K562 (cell line): ENCODE data around the gene OR9A2. TPM values are rescaled to one million over a fixed set of nuclear protein-coding genes. Genes with fewer than 3 reads are reported as not detected.

Experiments used
- ATF7 ChIP-seq: fragments of 450-650 bp; IDR thresholded peaks from 2 replicates; pipeline ENCODE4 v1.7.1; 2014; ENCODE audit warnings: mild to moderate bottlenecking, moderate library complexity
- BDP1 ChIP-seq: IDR thresholded peaks from 3 replicates; pipeline ENCODE4 v1.6.1; 2011; ENCODE audit not compliant: insufficient read length, insufficient read depth
- CC2D1A ChIP-seq: fragments of 450-650 bp; IDR thresholded peaks from 2 replicates; pipeline ENCODE4 v1.6.1; 2017; ENCODE audit warnings: mild to moderate bottlenecking
- L3MBTL2 ChIP-seq: fragments of 450-650 bp; IDR thresholded peaks from 2 replicates; pipeline ENCODE4 v1.6.1; 2016; ENCODE audit warnings: mild to moderate bottlenecking, moderate library complexity
- NFE2 ChIP-seq: IDR thresholded peaks from 2 replicates; pipeline ENCODE4 v1.6.1; 2014; ENCODE audit warnings: antibody characterized with exemption, low read depth
- PHF20 ChIP-seq: fragments of 450-650 bp; IDR thresholded peaks from 2 replicates; pipeline ENCODE4 v1.6.1; 2018; ENCODE audit not compliant: partially characterized antibody
- RAD21 ChIP-seq, 2 experiments: fragments of 250-450 bp in 1 of 2; fragments of 450-650 bp in 1 of 2; sonication (Bioruptor Pico) in 1 of 2; formaldehyde crosslinking in 1 of 2; IDR thresholded peaks in 1 of 2; conservative IDR thresholded peaks in 1 of 2; 2 replicates each; pipeline versions ENCODE4 v1.4.0 to v1.8.0; 2020 to 2022; ENCODE audit warnings: mild to moderate bottlenecking in 2 of 2, moderate library complexity in 1 of 2
- RFX5 ChIP-seq: IDR thresholded peaks from 2 replicates; pipeline ENCODE4 v1.6.1; 2011; ENCODE audit warnings: low read depth, mild to moderate bottlenecking, improper control_type of control experiment, low read length
- SMC3 ChIP-seq: conservative IDR thresholded peaks from 2 replicates; pipeline ENCODE4 v1.6.1; 2011; ENCODE audit warnings: low read depth, low read length, improper control_type of control experiment; ENCODE audit not compliant: insufficient read depth
- YY1 ChIP-seq, 3 experiments: IDR thresholded peaks; 2 replicates each; pipeline ENCODE4 v1.6.1; 2011; ENCODE audit warnings: low read length in 2 of 3, mild to moderate bottlenecking in 2 of 3, moderate library complexity in 2 of 3, borderline replicate concordance in 1 of 3, control low read depth in 1 of 3, low read depth in 1 of 3; ENCODE audit not compliant: insufficient read depth in 3 of 3, insufficient replicate concordance in 2 of 3, control insufficient read depth in 1 of 3, insufficient read length in 1 of 3; ENCODE audit errors: extremely low read depth in 1 of 3
- ZBTB8A ChIP-seq: fragments of 450-650 bp; IDR thresholded peaks from 2 replicates; pipeline ENCODE4 v1.6.1; 2018; ENCODE audit warnings: mild to moderate bottlenecking, moderate library complexity; ENCODE audit not compliant: partially characterized antibody
- ZNF561 ChIP-seq: fragments of 450-650 bp; formaldehyde crosslinking; conservative IDR thresholded peaks from 2 replicates; pipeline ENCODE4 v1.4.0; 2020; ENCODE audit warnings: mild to moderate bottlenecking, moderate library complexity
- polyA plus RNA-seq, 8 experiments: library from polyadenylated mRNA; depleted of rRNA in 4 of 8; stranded (reverse) in 5 of 8; unstranded in 3 of 8; fragments of >200 nt; fragmentation: Nextera tagmentation in 2 of 8; fragmentation: Illumina TruSeq in 1 of 8; extraction: Ambion mirVana in 2 of 8; extraction: Trizol in 1 of 8; gene quantifications; 2 replicates each; pipeline versions ENCODE4 v1.2.1 to v1.2.3, GENCODE V29; 2011 to 2014; ENCODE audit warnings: inconsistent platforms in 1 of 8, missing spikeins in 1 of 8
- total RNA-seq, 7 experiments: library from RNA; depleted of rRNA in 6 of 7; stranded (reverse); fragments of >200 nt in 6 of 7; fragmentation: Illumina TruSeq in 2 of 7; extraction: Trizol in 2 of 7; gene quantifications; 2 replicates each; pipeline versions ENCODE4 v1.2.1 to v1.2.3, GENCODE V29; 2011 to 2021; ENCODE audit warnings: low replicate concordance in 1 of 7
- TF ChIP-seq, protein P1 (sequence below), 3 experiments: IDR thresholded peaks in 2 of 3; conservative IDR thresholded peaks in 1 of 3; 2 replicates each; pipeline ENCODE4 v1.5.1; 2011 to 2012; ENCODE audit warnings: low read length in 3 of 3, mild to moderate bottlenecking in 3 of 3, control low read depth in 2 of 3, improper control_type of control experiment in 1 of 3, inconsistent platforms in 1 of 3, low read depth in 1 of 3, mixed read lengths in 1 of 3, moderate library complexity in 1 of 3; ENCODE audit not compliant: insufficient read depth in 2 of 3
- TF ChIP-seq, protein P2 (sequence below): IDR thresholded peaks from 2 replicates; pipeline ENCODE4 v1.6.1; 2012; ENCODE audit warnings: low read depth, low read length, improper control_type of control experiment, borderline replicate concordance
- TF ChIP-seq, protein P3 (sequence below): fragments of 250-450 bp; sonication (Bioruptor Pico); IDR thresholded peaks from 2 replicates; pipeline ENCODE4 v1.5.0; 2021; ENCODE audit warnings: mild to moderate bottlenecking, borderline replicate concordance
- TF ChIP-seq, protein P4 (sequence below): fragments of 450-650 bp; formaldehyde crosslinking; IDR thresholded peaks from 2 replicates; pipeline ENCODE4 v1.4.0; 2020; ENCODE audit warnings: mild to moderate bottlenecking, moderate library complexity
- TF ChIP-seq, protein P5 (sequence below): fragments of 450-650 bp; IDR thresholded peaks from 2 replicates; pipeline ENCODE4 v1.7.0; 2016; ENCODE audit warnings: borderline replicate concordance

Gene OR9A2
- total and polyA plus RNA-seq, 9 of the 15 experiments (the other 6 are each of a cell fraction or from before 2014, with no cell fraction given), result not detected

DNA sequence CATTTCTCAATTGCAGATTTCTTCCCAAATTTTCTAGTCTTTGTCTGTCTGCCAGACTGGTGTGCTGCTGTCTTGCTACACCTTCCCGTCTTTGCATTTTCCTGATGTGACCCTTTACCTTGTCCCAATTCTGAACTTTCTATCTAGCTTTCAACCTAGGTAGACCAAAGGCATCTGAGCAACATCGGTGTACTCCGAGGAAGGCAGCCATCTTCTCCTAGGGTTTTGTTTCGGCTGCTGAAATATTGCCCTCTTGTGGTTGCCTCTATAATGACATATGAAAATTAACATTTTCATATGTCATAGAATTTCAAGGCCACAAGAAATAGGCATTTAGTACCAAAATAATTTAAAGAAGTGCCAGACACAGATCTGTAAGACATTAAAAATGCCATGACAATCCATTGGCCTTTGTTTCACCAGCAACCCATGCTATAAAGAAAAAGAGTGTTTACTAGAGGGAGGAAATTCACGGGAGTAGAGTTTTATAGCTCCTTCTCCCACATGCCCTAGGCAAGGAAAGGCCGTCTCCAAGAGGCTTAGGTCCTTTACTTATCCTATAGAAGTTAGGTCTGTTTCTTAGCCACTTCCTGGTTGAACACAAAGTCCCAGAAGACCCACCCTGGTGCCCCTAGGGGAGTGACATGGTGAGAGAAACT, 23.4 kb downstream of the OR9A2 start (continued):
- TF ChIP-seq, protein P1, sequence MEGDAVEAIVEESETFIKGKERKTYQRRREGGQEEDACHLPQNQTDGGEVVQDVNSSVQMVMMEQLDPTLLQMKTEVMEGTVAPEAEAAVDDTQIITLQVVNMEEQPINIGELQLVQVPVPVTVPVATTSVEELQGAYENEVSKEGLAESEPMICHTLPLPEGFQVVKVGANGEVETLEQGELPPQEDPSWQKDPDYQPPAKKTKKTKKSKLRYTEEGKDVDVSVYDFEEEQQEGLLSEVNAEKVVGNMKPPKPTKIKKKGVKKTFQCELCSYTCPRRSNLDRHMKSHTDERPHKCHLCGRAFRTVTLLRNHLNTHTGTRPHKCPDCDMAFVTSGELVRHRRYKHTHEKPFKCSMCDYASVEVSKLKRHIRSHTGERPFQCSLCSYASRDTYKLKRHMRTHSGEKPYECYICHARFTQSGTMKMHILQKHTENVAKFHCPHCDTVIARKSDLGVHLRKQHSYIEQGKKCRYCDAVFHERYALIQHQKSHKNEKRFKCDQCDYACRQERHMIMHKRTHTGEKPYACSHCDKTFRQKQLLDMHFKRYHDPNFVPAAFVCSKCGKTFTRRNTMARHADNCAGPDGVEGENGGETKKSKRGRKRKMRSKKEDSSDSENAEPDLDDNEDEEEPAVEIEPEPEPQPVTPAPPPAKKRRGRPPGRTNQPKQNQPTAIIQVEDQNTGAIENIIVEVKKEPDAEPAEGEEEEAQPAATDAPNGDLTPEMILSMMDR (IDR thresholded peaks at IDR 0.05 in 2 of 3, conservative IDR thresholded peaks at IDR 0.05 in 1 of 3; ENCODE audit: insufficient read depth in 2 of 3, low read depth in 1 of 3, low read length in 3 of 3), result peak; percentile 82 to 96 (median 83)
- TF ChIP-seq, protein P2, sequence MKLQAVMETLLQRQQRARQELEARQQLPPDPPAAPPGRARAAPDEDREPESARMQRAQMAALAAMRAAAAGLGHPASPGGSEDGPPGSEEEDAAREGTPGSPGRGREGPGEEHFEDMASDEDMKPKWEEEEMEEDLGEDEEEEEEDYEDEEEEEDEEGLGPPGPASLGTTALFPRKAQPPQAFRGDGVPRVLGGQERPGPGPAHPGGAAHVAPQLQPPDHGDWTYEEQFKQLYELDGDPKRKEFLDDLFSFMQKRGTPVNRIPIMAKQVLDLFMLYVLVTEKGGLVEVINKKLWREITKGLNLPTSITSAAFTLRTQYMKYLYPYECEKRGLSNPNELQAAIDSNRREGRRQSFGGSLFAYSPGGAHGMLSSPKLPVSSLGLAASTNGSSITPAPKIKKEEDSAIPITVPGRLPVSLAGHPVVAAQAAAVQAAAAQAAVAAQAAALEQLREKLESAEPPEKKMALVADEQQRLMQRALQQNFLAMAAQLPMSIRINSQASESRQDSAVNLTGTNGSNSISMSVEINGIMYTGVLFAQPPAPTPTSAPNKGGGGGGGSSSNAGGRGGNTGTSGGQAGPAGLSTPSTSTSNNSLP, result peak; percentile 73; the same call in 1 of the 2 replicates
- TF ChIP-seq BDP1 (no peak), ZNF561 (CRISPR knock-in tag) (no peak), ATF7 (0 out of 2 replicates have a peak, but pooled peaks have one; percentile 15), RFX5 (no peak), PHF20 (peak; percentile 34), CC2D1A (peak; percentile 72), NFE2 (peak; percentile 31), YY1 (IDR thresholded peaks at IDR 0.05; ENCODE audit: borderline replicate concordance in 1 of 3, control insufficient read depth in 1 of 3, extremely low read depth in 1 of 3, insufficient read depth in 3 of 3, insufficient read length in 1 of 3, insufficient replicate concordance in 2 of 3, low read depth in 1 of 3, low read length in 2 of 3) (peak; percentile 64 to 93 (median 78)), L3MBTL2 (peak; percentile 43; the same call in 1 of the 2 replicates), SMC3 (peak; percentile 86), RAD21 (CRISPR knock-in tag; conservative IDR thresholded peaks at IDR 0.05 in 1 of 2, IDR thresholded peaks at IDR 0.05 in 1 of 2) (peak; percentile 87 to 88), ZBTB8A (no peak)
- TF ChIP-seq, protein P3, sequence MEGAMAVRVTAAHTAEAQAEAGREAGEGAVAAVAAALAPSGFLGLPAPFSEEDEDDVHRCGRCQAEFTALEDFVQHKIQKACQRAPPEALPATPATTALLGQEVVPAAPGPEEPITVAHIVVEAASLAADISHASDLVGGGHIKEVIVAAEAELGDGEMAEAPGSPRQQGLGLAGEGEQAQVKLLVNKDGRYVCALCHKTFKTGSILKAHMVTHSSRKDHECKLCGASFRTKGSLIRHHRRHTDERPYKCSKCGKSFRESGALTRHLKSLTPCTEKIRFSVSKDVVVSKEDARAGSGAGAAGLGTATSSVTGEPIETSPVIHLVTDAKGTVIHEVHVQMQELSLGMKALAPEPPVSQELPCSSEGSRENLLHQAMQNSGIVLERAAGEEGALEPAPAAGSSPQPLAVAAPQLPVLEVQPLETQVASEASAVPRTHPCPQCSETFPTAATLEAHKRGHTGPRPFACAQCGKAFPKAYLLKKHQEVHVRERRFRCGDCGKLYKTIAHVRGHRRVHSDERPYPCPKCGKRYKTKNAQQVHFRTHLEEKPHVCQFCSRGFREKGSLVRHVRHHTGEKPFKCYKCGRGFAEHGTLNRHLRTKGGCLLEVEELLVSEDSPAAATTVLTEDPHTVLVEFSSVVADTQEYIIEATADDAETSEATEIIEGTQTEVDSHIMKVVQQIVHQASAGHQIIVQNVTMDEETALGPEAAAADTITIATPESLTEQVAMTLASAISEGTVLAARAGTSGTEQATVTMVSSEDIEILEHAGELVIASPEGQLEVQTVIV (CRISPR knock-in tag), result 0 out of 2 replicates have a peak, but pooled peaks have one; percentile 33
- TF ChIP-seq, protein P4, sequence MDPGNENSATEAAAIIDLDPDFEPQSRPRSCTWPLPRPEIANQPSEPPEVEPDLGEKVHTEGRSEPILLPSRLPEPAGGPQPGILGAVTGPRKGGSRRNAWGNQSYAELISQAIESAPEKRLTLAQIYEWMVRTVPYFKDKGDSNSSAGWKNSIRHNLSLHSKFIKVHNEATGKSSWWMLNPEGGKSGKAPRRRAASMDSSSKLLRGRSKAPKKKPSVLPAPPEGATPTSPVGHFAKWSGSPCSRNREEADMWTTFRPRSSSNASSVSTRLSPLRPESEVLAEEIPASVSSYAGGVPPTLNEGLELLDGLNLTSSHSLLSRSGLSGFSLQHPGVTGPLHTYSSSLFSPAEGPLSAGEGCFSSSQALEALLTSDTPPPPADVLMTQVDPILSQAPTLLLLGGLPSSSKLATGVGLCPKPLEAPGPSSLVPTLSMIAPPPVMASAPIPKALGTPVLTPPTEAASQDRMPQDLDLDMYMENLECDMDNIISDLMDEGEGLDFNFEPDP, result no peak
- TF ChIP-seq, protein P5, sequence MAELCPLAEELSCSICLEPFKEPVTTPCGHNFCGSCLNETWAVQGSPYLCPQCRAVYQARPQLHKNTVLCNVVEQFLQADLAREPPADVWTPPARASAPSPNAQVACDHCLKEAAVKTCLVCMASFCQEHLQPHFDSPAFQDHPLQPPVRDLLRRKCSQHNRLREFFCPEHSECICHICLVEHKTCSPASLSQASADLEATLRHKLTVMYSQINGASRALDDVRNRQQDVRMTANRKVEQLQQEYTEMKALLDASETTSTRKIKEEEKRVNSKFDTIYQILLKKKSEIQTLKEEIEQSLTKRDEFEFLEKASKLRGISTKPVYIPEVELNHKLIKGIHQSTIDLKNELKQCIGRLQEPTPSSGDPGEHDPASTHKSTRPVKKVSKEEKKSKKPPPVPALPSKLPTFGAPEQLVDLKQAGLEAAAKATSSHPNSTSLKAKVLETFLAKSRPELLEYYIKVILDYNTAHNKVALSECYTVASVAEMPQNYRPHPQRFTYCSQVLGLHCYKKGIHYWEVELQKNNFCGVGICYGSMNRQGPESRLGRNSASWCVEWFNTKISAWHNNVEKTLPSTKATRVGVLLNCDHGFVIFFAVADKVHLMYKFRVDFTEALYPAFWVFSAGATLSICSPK, result no peak
